GM10248 (cell line): ENCODE results near the gene RASL11B.

Source experiments
- CTCF ChIA-PET: fragments of 300-600 bp; sonication (Branson Sonifier 250); formaldehyde crosslinking; extraction: SDS; loops from one replicate; lab custom pipeline; 2021; ENCODE audit warnings: antibody characterized with exemption; lab: Yijun Ruan, JAX
- POLR2A ChIA-PET: fragments of 350-650 bp; sonication (Branson Sonifier 250); formaldehyde crosslinking; extraction: SDS; loops from one replicate; lab custom pipeline; 2020; ENCODE audit warnings: antibody characterized with exemption; lab: Yijun Ruan, JAX
- DNase-seq: peaks from one replicate; pipeline ENCODE4 v3.0.0; 2012; ENCODE audit errors: extremely low spot score
- TF ChIP-seq, protein P1 (sequence below): IDR thresholded peaks from 2 replicates; pipeline ENCODE4 v1.5.1; 2012; ENCODE audit warnings: mild to moderate bottlenecking, low read depth; ENCODE audit errors: extremely low read depth, missing control alignments, control extremely low read depth

The RASL11B gene

DNA sequence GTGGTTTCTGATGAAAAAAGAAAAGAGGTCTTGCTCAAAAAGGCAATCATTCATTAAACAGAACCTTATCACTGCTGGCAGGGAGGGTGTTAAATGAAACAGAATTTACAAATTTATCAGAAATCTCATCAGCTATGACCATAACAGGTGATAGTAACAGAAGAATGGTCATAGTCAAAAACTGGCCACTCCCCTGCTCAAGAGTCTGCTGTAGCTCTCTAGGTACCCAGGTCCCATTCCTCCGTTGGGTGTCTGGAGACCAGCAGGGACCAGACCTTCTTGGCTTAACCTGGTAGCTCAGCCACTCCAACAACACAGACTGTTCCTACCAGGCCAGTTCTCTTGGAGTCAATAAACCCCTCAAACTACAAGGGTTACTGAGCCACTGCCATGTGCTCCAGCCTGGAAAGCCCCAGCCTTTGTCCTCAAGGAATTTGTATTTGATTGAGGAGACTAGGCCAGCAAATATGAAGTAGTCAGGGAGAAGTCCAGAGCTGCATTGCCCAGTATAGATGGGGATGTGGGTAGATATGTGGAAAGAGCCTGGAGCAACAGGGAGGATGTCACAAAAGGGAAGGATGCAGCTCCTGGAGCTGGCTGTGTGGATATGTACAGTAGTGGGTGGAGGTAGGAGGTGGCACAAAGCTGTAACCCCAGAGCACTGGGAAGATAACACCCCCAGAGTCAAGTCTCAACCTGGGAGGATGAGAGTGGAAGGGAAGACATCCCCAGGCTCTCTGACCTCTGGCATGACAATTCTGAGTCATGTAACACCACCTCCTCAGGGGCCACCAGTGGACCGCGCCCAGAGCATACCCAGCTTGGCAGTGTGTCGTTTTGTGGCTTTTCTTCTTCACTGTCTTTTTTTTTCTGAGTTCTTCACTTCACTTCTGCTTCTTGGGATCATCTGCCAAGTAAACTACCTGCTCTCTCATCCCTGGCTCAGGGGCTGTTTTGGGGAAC is 21.9 kb downstream of the RASL11B start:
- TF ChIP-seq, protein P1, sequence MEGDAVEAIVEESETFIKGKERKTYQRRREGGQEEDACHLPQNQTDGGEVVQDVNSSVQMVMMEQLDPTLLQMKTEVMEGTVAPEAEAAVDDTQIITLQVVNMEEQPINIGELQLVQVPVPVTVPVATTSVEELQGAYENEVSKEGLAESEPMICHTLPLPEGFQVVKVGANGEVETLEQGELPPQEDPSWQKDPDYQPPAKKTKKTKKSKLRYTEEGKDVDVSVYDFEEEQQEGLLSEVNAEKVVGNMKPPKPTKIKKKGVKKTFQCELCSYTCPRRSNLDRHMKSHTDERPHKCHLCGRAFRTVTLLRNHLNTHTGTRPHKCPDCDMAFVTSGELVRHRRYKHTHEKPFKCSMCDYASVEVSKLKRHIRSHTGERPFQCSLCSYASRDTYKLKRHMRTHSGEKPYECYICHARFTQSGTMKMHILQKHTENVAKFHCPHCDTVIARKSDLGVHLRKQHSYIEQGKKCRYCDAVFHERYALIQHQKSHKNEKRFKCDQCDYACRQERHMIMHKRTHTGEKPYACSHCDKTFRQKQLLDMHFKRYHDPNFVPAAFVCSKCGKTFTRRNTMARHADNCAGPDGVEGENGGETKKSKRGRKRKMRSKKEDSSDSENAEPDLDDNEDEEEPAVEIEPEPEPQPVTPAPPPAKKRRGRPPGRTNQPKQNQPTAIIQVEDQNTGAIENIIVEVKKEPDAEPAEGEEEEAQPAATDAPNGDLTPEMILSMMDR = no peak
- POLR2A ChIA-PET = no interaction called here
- CTCF ChIA-PET = interaction anchor here (1.3 to 1.6 kb wide), 2 partner anchors 9 to 15 kb away, joined by 3 to 4 read pairs; no protein-coding TSS in a partner anchor
- DNase-seq = no peak

DNA sequence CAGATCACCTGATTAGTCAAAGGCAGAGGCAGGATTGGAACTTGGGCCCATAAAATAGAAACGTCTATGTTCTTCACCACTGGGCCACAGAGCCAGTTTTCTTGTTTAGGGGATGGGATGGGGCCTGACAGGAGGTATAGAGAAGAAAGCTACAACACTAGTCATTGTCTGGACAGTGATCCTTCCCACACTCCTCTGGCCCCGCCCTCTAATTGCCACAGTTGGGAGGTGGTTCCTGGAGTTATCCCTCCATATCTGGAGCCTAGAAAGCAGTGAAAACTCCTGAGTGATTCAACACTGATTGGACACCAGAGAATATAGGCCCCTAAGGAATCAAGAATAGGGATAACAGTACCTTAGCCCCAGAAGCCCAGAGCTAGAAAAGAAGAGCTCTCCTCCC is 22.9 kb downstream of the RASL11B start:
- TF ChIP-seq, protein P1 = no peak
- DNase-seq = no peak
- ChIA-PET POLR2A (no interaction called here), CTCF (no interaction called here)

DNA sequence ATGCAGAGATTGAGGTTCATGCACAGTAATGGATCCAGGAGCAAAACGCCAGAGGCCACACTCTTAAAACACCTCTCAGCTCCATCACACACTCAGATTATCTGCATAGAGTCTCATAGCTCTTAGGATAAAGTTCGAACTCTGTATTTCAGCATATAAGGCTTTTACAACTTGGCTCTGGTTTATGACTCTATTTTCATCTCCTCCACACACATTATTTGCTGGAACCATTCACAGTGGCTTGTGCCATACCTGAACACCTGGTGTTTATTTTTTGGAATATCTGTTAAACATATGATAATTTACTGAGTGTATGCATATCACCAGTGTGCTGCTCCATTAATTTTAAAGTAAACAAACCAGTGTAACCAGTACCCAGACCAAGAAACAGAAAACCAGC is 27.2 kb downstream of the RASL11B start:
- DNase-seq = no peak

DNA sequence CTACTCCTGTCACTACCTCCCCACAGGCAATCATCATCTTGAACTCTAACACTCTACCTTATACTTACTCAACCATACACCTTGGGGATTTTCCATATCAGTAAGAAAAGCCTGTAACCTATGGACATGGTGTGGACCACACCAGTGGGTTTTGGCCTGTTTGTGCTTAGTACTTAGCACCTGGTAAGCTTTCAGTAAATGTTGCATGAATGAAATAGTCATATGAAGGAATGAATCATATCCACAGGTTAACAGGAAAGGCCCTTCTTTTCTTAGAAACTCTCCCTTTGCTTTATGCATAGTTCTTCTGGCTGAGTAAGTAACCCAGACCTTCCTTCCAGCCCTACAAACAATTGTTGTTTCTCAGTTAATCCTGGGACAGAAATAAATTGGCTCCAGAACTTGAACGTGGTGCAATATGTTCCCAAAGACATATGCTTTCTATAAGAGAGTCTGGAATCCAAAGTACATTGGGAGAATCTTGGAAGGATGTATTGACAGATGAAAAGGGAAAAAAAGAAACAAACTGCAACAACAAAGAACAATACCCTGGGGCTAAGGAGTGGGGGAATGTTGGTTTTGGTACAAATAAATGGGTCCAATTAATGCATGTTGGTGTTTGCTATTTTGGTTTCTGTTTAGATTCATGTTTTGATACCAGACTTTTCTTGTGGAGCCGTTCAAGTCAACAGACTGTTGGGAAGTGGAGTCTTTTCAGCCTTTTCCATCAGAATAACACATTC is 27.8 kb downstream of the RASL11B start:
- ChIA-PET POLR2A (no interaction called here), CTCF (interaction anchor here (1.9 kb wide), 1 partner anchor 22 kb away, joined by 8 read pairs; no protein-coding TSS in a partner anchor)
- DNase-seq = no peak
- TF ChIP-seq, protein P1 = no peak

More for the DNA sequence above, 27.2 kb downstream of the RASL11B start:
- CTCF ChIA-PET = interaction anchor here (1.3 kb wide), 1 partner anchor 13 kb away, joined by 3 read pairs; no protein-coding TSS in a partner anchor
- TF ChIP-seq, protein P1 = no peak
- POLR2A ChIA-PET = no interaction called here

DNA sequence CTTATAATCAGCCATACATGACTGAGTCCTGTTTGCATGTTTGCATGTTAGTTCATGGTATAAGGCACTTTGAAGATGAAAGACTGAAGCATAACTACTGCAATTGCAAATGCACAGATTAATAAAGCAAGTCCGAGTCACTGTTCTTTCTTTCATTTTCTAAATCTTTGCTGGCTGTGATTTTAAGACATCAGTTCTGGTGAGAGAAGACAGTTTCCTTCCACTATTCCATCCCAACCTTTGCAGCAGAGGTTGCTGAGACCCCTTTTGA is 28.3 kb downstream of the RASL11B start:
- ChIA-PET POLR2A (no interaction called here), CTCF (interaction anchor here (1.9 kb wide), 1 partner anchor 21 kb away, joined by 8 read pairs; no protein-coding TSS in a partner anchor)
- DNase-seq = no peak
- TF ChIP-seq, protein P1 = no peak

DNA sequence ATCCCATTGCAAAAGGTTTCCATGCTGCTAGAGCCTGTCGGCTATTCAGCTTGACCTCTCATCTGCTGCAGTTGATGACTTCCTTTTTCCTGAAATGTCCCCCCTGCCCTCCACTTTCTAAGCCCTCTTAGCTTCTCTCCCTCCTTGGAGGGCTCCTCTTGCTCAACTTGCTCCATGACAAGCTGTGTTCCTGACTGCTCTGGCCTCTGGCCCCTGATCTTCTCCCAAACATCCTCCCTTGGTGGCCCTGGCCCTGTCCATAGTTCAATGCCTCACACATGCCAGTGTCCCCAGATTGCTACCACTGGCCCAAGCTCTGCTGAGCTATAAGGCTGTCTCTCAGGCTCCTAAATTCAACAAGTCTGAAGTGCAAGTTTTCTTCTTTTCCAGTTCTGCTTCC is 29.6 kb downstream of the RASL11B start:
- TF ChIP-seq, protein P1 = no peak

More for the DNA sequence above, 29.6 kb downstream of the RASL11B start:
- DNase-seq = no peak
- ChIA-PET POLR2A (no interaction called here), CTCF (interaction anchor here (1.9 kb wide), 1 partner anchor 20 kb away, joined by 8 read pairs; no protein-coding TSS in a partner anchor)
